Measurements from ENCODE around the gene PPFIA2. TPM values are rescaled to one million over a fixed set of nuclear protein-coding genes. Genes with fewer than 3 reads are reported as not detected.

The PPFIA2 gene
- total RNA-seq, 1 donor from 2014 or later, result 5.7 TPM

- Mint-ChIP-seq H3K4me1 (ENCODE audit: unreplicated experiment) (no peaks in the 10 kb centered on the region), H3K36me3 (no peaks in the 10 kb centered on the region), H3K27ac (no peak overlapping the region), H3K27me3 (no peaks in the 10 kb centered on the region), H3K4me3 (no peak overlapping the region), H3K9me3 (no peaks in the 10 kb centered on the region)
- no peak for TF ChIP-seq CTCF (conservative IDR thresholded peaks at IDR 0.05)
- no peak for DNase-seq (ENCODE audit: extremely low spot score, unreplicated experiment)
Observed at GRCh38 chr12:81572411-81572810, 186.7 kb downstream of the PPFIA2 start.

GRCh38 chr12:81570234-81570633 is 188.9 kb downstream of the PPFIA2 start:
- Mint-ChIP-seq H3K27me3 (no peaks in the 10 kb centered on the region), H3K27ac (no peak overlapping the region), H3K36me3 (no peaks in the 10 kb centered on the region), H3K4me1 (ENCODE audit: unreplicated experiment) (no peaks in the 10 kb centered on the region), H3K4me3 (no peak overlapping the region), H3K9me3 (peaks cover 2% of the 10 kb centered on the region)
- no peak for DNase-seq (ENCODE audit: extremely low spot score, unreplicated experiment)
- TF ChIP-seq CTCF (conservative IDR thresholded peaks at IDR 0.05), result no peak

GRCh38 chr12:81564237-81564636 is 194.9 kb downstream of the PPFIA2 start:
- no peaks in the 10 kb centered on the region for H3K36me3 Mint-ChIP-seq
- TF ChIP-seq CTCF (conservative IDR thresholded peaks at IDR 0.05), result no peak
- no peak overlapping the region for H3K4me3 Mint-ChIP-seq
- H3K27ac Mint-ChIP-seq, result no peak overlapping the region
- H3K9me3 Mint-ChIP-seq, result peaks cover 10% of the 10 kb centered on the region
- H3K27me3 Mint-ChIP-seq, result peaks cover 4% of the 10 kb centered on the region
- no peaks in the 10 kb centered on the region for H3K4me1 Mint-ChIP-seq (ENCODE audit: unreplicated experiment)
- no peak for DNase-seq (ENCODE audit: extremely low spot score, unreplicated experiment)

- H3K4me3 Mint-ChIP-seq, result no peak overlapping the region
- H3K9me3 Mint-ChIP-seq, result peaks cover 2% of the 10 kb centered on the region
- TF ChIP-seq CTCF (conservative IDR thresholded peaks at IDR 0.05), result no peak
- H3K27me3 Mint-ChIP-seq, result peaks cover 4% of the 10 kb centered on the region
- H3K36me3 Mint-ChIP-seq, result no peaks in the 10 kb centered on the region
- no peak for DNase-seq (ENCODE audit: extremely low spot score, unreplicated experiment)
- no peak overlapping the region for H3K27ac Mint-ChIP-seq
- H3K4me1 Mint-ChIP-seq (ENCODE audit: unreplicated experiment), result no peaks in the 10 kb centered on the region
Observed at GRCh38 chr12:81558031-81558430, 201.1 kb downstream of the PPFIA2 start.

- H3K27ac Mint-ChIP-seq, result no peak overlapping the region
- no peaks in the 10 kb centered on the region for H3K36me3 Mint-ChIP-seq
- TF ChIP-seq CTCF (conservative IDR thresholded peaks at IDR 0.05), result no peak
- no peaks in the 10 kb centered on the region for H3K9me3 Mint-ChIP-seq
- H3K4me1 Mint-ChIP-seq (ENCODE audit: unreplicated experiment), result peaks cover 10% of the 10 kb centered on the region
- H3K27me3 Mint-ChIP-seq, result no peaks in the 10 kb centered on the region
- no peak overlapping the region for H3K4me3 Mint-ChIP-seq
- no peak for DNase-seq (ENCODE audit: extremely low spot score, unreplicated experiment)
Observed at GRCh38 chr12:81546811-81547210, 212.3 kb downstream of the PPFIA2 start.

- Mint-ChIP-seq H3K9me3 (no peaks in the 10 kb centered on the region), H3K4me1 (ENCODE audit: unreplicated experiment) (no peaks in the 10 kb centered on the region), H3K36me3 (no peaks in the 10 kb centered on the region), H3K27me3 (no peaks in the 10 kb centered on the region), H3K4me3 (no peak overlapping the region), H3K27ac (no peak overlapping the region)
- TF ChIP-seq CTCF (conservative IDR thresholded peaks at IDR 0.05), result no peak
- no peak for DNase-seq (ENCODE audit: extremely low spot score, unreplicated experiment)
Observed at GRCh38 chr12:81543621-81544139, 215.5 kb downstream of the PPFIA2 start.

Measured in type B pancreatic cell (in vitro differentiated cells).